ENCODE measurements around the gene NUCKS1. TPM values are rescaled to one million over a fixed set of nuclear protein-coding genes. Genes with fewer than 3 reads are reported as not detected.
"Not testable (repeated sequence)": the region's sequence is repeated elsewhere in the genome, so short reads cannot be mapped to it uniquely, and the experiment has no call there.

Gene NUCKS1
- polyA plus RNA-seq, 3 donors: 4.2 to 4.9 (median 4.2) TPM

DNA sequence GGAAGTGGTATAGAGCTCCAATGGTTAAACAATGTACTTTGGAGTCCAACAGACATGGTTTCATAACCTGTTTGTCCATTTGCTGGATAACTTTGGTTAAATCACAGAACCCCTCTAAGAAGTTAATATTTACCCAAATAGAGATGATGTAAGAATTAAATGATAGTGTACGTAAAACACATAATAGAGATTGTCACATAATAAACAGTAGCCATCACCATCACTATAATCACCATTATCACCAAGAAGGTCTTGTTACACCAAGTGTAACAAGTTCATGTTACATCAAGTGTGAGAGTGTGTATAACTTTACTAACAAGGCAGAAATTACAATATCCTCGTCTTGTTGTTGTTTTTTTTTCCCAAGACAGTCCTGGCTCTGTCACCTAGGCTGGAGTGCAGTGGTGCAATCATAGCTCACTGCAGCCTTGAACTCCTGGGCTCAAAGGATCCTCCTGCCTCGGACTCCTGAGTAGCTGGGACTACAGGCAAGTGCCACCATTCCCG, 23.3 kb downstream of the NUCKS1 start:
- TF ChIP-seq, protein P1, sequence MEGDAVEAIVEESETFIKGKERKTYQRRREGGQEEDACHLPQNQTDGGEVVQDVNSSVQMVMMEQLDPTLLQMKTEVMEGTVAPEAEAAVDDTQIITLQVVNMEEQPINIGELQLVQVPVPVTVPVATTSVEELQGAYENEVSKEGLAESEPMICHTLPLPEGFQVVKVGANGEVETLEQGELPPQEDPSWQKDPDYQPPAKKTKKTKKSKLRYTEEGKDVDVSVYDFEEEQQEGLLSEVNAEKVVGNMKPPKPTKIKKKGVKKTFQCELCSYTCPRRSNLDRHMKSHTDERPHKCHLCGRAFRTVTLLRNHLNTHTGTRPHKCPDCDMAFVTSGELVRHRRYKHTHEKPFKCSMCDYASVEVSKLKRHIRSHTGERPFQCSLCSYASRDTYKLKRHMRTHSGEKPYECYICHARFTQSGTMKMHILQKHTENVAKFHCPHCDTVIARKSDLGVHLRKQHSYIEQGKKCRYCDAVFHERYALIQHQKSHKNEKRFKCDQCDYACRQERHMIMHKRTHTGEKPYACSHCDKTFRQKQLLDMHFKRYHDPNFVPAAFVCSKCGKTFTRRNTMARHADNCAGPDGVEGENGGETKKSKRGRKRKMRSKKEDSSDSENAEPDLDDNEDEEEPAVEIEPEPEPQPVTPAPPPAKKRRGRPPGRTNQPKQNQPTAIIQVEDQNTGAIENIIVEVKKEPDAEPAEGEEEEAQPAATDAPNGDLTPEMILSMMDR (IDR thresholded peaks at IDR 0.05): no peak
- Histone ChIP-seq H3K27ac (ENCODE audit: low read depth in 1 of 2, low read length in 2 of 2) (no peak overlapping the region), H3K27me3 (ENCODE audit: control insufficient read depth in 2 of 2, insufficient read depth in 2 of 2, low read length in 2 of 2) (no peaks in the 10 kb centered on the region), H2AFZ (ENCODE audit: insufficient read depth, low read depth, low read length, poor library complexity, severe bottlenecking) (no peak overlapping the region), H3K36me3 (replicated peaks in 1 of 2; ENCODE audit: control insufficient read depth in 1 of 2, insufficient read depth in 2 of 2, low read length in 2 of 2) (peaks cover 34 to 77% of the 10 kb centered on the region in 2 donors), H3K9me3 (replicated peaks in 1 of 2; ENCODE audit: control insufficient read depth in 1 of 2, insufficient read depth in 1 of 2, low read length in 2 of 2) (no peaks in the 10 kb centered on the region), H3K4me2 (replicated peaks; ENCODE audit: extremely low read depth, low read length, poor library complexity, severe bottlenecking) (no peak overlapping the region), H3K4me3 (replicated peaks in 1 of 3; ENCODE audit: low read depth in 2 of 3, low read length in 3 of 3) (no peak overlapping the region), H3K9ac (ENCODE audit: insufficient read depth, low read length, poor library complexity, severe bottlenecking) (no peak overlapping the region), H3K79me2 (ENCODE audit: insufficient read depth, low read length) (peaks cover 73% of the 10 kb centered on the region), H3K4me1 (ENCODE audit: control insufficient read depth in 1 of 2, insufficient read depth in 2 of 2, low read length in 2 of 2) (no peaks in the 10 kb centered on the region), H4K20me1 (ENCODE audit: insufficient read depth, low read length) (peaks cover 5% of the 10 kb centered on the region)
- Mint-ChIP-seq H3K9me3 (no peaks in the 10 kb centered on the region), H3K4me1 (no peaks in the 10 kb centered on the region), H3K4me3 (no peak overlapping the region), H3K27me3 (ENCODE audit: low read depth in 3 of 3) (no peaks in the 10 kb centered on the region), H3K36me3 (peaks cover 40 to 67% of the 10 kb centered on the region in 2 donors), H3K27ac (peak overlapping the region in 3 of 7 donors; percentile 25 to 63 (median 43))
- intact Hi-C loops (cut with micrococcal nuclease): no loop called here
- DNase-seq: no peak
- WGBS (ENCODE audit: insufficient coverage): 100% methylated on average over 3 of the region's 4 CpGs

DNA sequence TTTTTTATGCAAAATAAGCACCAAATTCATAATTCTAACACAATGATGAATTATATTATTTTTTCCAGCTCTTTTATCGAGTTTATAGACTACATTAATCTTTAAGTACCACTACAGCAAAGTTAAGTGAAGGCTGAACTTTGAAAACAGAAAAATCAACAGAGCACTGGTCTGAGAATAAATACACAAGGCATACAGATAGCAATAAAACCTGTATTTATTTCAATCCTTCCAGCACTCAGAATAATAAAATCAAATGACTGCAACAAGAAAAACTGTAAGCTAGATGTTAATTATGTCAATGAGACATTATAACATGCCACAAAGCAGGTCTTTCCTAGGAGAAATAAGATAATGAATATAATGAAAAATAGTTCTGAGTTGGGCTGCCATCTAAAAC, 24.5 kb downstream of the NUCKS1 start:
- no peaks in the 10 kb centered on the region for H3K27me3 Mint-ChIP-seq (ENCODE audit: low read depth in 3 of 3)
- no peak for DNase-seq
- Histone ChIP-seq H3K4me2 (replicated peaks; ENCODE audit: extremely low read depth, low read length, poor library complexity, severe bottlenecking) (no peak overlapping the region), H3K79me2 (ENCODE audit: insufficient read depth, low read length) (peaks cover 62% of the 10 kb centered on the region), H3K27ac (ENCODE audit: low read depth in 1 of 2, low read length in 2 of 2) (peak overlapping the region in 1 of 2 donors; percentile 28), H3K36me3 (replicated peaks in 1 of 2; ENCODE audit: control insufficient read depth in 1 of 2, insufficient read depth in 2 of 2, low read length in 2 of 2) (peaks cover 43 to 88% of the 10 kb centered on the region in 2 donors), H3K4me3 (replicated peaks in 1 of 3; ENCODE audit: low read depth in 2 of 3, low read length in 3 of 3) (no peak overlapping the region), H4K20me1 (ENCODE audit: insufficient read depth, low read length) (peaks cover 5% of the 10 kb centered on the region), H2AFZ (ENCODE audit: insufficient read depth, low read depth, low read length, poor library complexity, severe bottlenecking) (no peak overlapping the region), H3K4me1 (ENCODE audit: control insufficient read depth in 1 of 2, insufficient read depth in 2 of 2, low read length in 2 of 2) (no peaks in the 10 kb centered on the region), H3K9me3 (replicated peaks in 1 of 2; ENCODE audit: control insufficient read depth in 1 of 2, insufficient read depth in 1 of 2, low read length in 2 of 2) (no peaks in the 10 kb centered on the region), H3K9ac (ENCODE audit: insufficient read depth, low read length, poor library complexity, severe bottlenecking) (no peak overlapping the region), H3K27me3 (ENCODE audit: control insufficient read depth in 2 of 2, insufficient read depth in 2 of 2, low read length in 2 of 2) (no peaks in the 10 kb centered on the region)
- WGBS (ENCODE audit: insufficient coverage): no CpG with 5 or more reads among the region's 1 CpG
- no peaks in the 10 kb centered on the region for H3K9me3 Mint-ChIP-seq
- H3K36me3 Mint-ChIP-seq: peaks cover 44 to 69% of the 10 kb centered on the region in 2 donors
- TF ChIP-seq, protein P1 (IDR thresholded peaks at IDR 0.05): no peak
- intact Hi-C loops (cut with micrococcal nuclease): no loop called here
- peak overlapping the region in 2 of 7 donors; percentile 6 to 8 for H3K27ac Mint-ChIP-seq
- no peak overlapping the region for H3K4me3 Mint-ChIP-seq
- H3K4me1 Mint-ChIP-seq: no peaks in the 10 kb centered on the region

DNA sequence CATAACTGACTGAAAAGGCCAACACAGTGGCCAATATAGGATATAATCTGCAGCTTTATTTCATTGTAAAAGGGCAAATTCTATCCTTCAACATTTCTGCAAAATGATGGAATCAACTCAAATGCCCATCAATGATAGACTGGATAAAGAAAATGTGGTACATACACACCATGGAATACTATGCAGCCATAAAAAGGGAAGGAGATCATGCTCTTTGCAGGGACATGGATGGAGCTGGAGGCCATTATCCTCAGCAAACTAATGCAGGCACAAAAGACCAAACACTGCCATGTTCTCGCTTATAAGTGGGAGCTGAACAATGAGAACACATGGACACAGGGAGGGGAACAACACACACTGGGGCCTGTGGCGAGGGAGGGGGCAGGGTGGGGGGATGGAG, 29.2 kb downstream of the NUCKS1 start:
- H3K27me3 ChIP-seq (ENCODE audit: control insufficient read depth in 2 of 2, insufficient read depth in 2 of 2, low read length in 2 of 2); DNase-seq; H2AFZ ChIP-seq (ENCODE audit: insufficient read depth, low read depth, low read length, poor library complexity, severe bottlenecking); H3K4me2 ChIP-seq (replicated peaks; ENCODE audit: extremely low read depth, low read length, poor library complexity, severe bottlenecking); H3K4me3 Mint-ChIP-seq; H3K27ac ChIP-seq (ENCODE audit: low read depth in 1 of 2, low read length in 2 of 2); H3K9ac ChIP-seq (ENCODE audit: insufficient read depth, low read length, poor library complexity, severe bottlenecking); H3K4me3 ChIP-seq (replicated peaks in 1 of 3; ENCODE audit: low read depth in 2 of 3, low read length in 3 of 3); H3K9me3 Mint-ChIP-seq; H3K27me3 Mint-ChIP-seq (ENCODE audit: low read depth in 3 of 3); H4K20me1 ChIP-seq (ENCODE audit: insufficient read depth, low read length); intact Hi-C loops (cut with micrococcal nuclease); H3K4me1 ChIP-seq (ENCODE audit: control insufficient read depth in 1 of 2, insufficient read depth in 2 of 2, low read length in 2 of 2); H3K4me1 Mint-ChIP-seq; H3K9me3 ChIP-seq (replicated peaks in 1 of 2; ENCODE audit: control insufficient read depth in 1 of 2, insufficient read depth in 1 of 2, low read length in 2 of 2): not testable (repeated sequence)
- peaks cover 63 to 78% of the 10 kb centered on the region in 2 donors for H3K36me3 Mint-ChIP-seq
- WGBS (ENCODE audit: insufficient coverage): 100% methylated on average over 1 of the region's 2 CpGs
- Histone ChIP-seq H3K36me3 (replicated peaks in 1 of 2; ENCODE audit: control insufficient read depth in 1 of 2, insufficient read depth in 2 of 2, low read length in 2 of 2) (peaks cover 66 to 98% of the 10 kb centered on the region in 2 donors), H3K79me2 (ENCODE audit: insufficient read depth, low read length) (peaks cover 14% of the 10 kb centered on the region)
- H3K27ac Mint-ChIP-seq: peak overlapping the region in 1 of 7 donors; percentile 10
